HepG2 (cell line): Measurements from ENCODE around the gene C1QTNF1. TPM values are rescaled to one million over a fixed set of nuclear protein-coding genes. Genes with fewer than 3 reads are reported as not detected.

Source experiments
- DMAP1 ChIP-seq: IDR thresholded peaks from 2 replicates; pipeline ENCODE4 v1.6.1; 2016
- NR2C2 ChIP-seq: sonication (generic); formaldehyde crosslinking; IDR thresholded peaks from 2 replicates; pipeline ENCODE4 v1.4.0; 2020; ENCODE audit warnings: missing genetic modification reagents, mild to moderate bottlenecking, moderate library complexity, borderline replicate concordance
- POGK ChIP-seq: sonication (generic); formaldehyde crosslinking; conservative IDR thresholded peaks from 2 replicates; pipeline ENCODE4 v1.8.0; 2022; ENCODE audit warnings: mild to moderate bottlenecking, moderate library complexity, missing genetic modification reagents
- RNF2 ChIP-seq: fragments of 450-650 bp; conservative IDR thresholded peaks from 2 replicates; pipeline ENCODE4 v1.6.1; 2016; ENCODE audit warnings: low read depth
- YEATS4 ChIP-seq: sonication (generic); formaldehyde crosslinking; IDR thresholded peaks from 2 replicates; pipeline ENCODE4 v1.4.0; 2020; ENCODE audit warnings: missing genetic modification reagents, borderline replicate concordance
- ZNF138 ChIP-seq: sonication (generic); formaldehyde crosslinking; IDR thresholded peaks from 2 replicates; pipeline ENCODE4 v1.5.0; 2020; ENCODE audit warnings: mild to moderate bottlenecking, low read depth, missing genetic modification reagents
- ZNF431 ChIP-seq: sonication (generic); formaldehyde crosslinking; IDR thresholded peaks from 2 replicates; pipeline ENCODE4 v1.9.0; 2022; ENCODE audit warnings: missing genetic modification reagents, low read depth, mild to moderate bottlenecking, borderline replicate concordance
- polyA plus RNA-seq, 8 experiments: library from polyadenylated mRNA; depleted of rRNA in 3 of 8; stranded (reverse) in 7 of 8; unstranded in 1 of 8; fragments of >200 nt; fragmentation: Illumina TruSeq in 4 of 8; extraction: Trizol in 4 of 8; gene quantifications; 2 replicates each; pipeline versions ENCODE4 v1.2.1 to v1.2.3, GENCODE V29; 2011 to 2016; ENCODE audit warnings: low read depth in 4 of 8, missing spikeins in 1 of 8, mixed read lengths in 1 of 8; ENCODE audit not compliant: insufficient read depth in 1 of 8
- total RNA-seq, 5 experiments: library from RNA; depleted of rRNA; stranded (reverse); fragments of >200 nt; fragmentation: Illumina TruSeq; extraction: Trizol; gene quantifications; 2 replicates each; pipeline ENCODE4 v1.2.3, GENCODE V29; 2016; ENCODE audit warnings: low read depth in 1 of 5
- TF ChIP-seq, protein P1 (sequence below): sonication (generic); formaldehyde crosslinking; IDR thresholded peaks from 2 replicates; pipeline ENCODE4 v1.8.1; 2022; ENCODE audit warnings: low read depth, mild to moderate bottlenecking, missing genetic modification reagents
- TF ChIP-seq, protein P2 (sequence below): sonication (generic); formaldehyde crosslinking; IDR thresholded peaks from 2 replicates; pipeline ENCODE4 v1.8.0; 2022; ENCODE audit warnings: missing genetic modification reagents, mild to moderate bottlenecking, borderline replicate concordance
- TF ChIP-seq, protein P3 (sequence below): sonication (generic); formaldehyde crosslinking; IDR thresholded peaks from 2 replicates; pipeline ENCODE4 v1.4.0; 2020; ENCODE audit warnings: mild to moderate bottlenecking, missing genetic modification reagents
- TF ChIP-seq, protein P4 (sequence below): sonication (generic); formaldehyde crosslinking; IDR thresholded peaks from 2 replicates; pipeline ENCODE4 v1.4.0; 2020; ENCODE audit warnings: missing genetic modification reagents

The C1QTNF1 gene
- total and polyA plus RNA-seq, 2 of the 13 experiments (the other 11 are each of a cell fraction or from before 2014, with no cell fraction given): 0.18 to 0.86 TPM

GRCh38 chr17:79074649-79075445 is 50.9 kb downstream of the C1QTNF1 start, which contains the start of gene ENGASE (continued):
- TF ChIP-seq ZNF138 (CRISPR knock-in tag): 0 out of 2 replicates have a peak, but pooled peaks have one; percentile 78
- peak; percentile 59; the same call in 1 of the 2 replicates for TF ChIP-seq POGK (CRISPR knock-in tag)
- TF ChIP-seq, protein P1, sequence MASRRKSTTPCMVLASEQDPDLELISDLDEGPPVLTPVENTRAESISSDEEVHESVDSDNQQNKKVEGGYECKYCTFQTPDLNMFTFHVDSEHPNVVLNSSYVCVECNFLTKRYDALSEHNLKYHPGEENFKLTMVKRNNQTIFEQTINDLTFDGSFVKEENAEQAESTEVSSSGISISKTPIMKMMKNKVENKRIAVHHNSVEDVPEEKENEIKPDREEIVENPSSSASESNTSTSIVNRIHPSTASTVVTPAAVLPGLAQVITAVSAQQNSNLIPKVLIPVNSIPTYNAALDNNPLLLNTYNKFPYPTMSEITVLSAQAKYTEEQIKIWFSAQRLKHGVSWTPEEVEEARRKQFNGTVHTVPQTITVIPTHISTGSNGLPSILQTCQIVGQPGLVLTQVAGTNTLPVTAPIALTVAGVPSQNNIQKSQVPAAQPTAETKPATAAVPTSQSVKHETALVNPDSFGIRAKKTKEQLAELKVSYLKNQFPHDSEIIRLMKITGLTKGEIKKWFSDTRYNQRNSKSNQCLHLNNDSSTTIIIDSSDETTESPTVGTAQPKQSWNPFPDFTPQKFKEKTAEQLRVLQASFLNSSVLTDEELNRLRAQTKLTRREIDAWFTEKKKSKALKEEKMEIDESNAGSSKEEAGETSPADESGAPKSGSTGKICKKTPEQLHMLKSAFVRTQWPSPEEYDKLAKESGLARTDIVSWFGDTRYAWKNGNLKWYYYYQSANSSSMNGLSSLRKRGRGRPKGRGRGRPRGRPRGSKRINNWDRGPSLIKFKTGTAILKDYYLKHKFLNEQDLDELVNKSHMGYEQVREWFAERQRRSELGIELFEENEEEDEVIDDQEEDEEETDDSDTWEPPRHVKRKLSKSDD (CRISPR knock-in tag): peak; percentile 70; the same call in 1 of the 2 replicates
- TF ChIP-seq, protein P2, sequence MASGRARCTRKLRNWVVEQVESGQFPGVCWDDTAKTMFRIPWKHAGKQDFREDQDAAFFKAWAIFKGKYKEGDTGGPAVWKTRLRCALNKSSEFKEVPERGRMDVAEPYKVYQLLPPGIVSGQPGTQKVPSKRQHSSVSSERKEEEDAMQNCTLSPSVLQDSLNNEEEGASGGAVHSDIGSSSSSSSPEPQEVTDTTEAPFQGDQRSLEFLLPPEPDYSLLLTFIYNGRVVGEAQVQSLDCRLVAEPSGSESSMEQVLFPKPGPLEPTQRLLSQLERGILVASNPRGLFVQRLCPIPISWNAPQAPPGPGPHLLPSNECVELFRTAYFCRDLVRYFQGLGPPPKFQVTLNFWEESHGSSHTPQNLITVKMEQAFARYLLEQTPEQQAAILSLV: peak; percentile 74
- peak; percentile 73 for TF ChIP-seq YEATS4
- peak; percentile 34; the same call in 1 of the 2 replicates for TF ChIP-seq DMAP1
- TF ChIP-seq, protein P3, sequence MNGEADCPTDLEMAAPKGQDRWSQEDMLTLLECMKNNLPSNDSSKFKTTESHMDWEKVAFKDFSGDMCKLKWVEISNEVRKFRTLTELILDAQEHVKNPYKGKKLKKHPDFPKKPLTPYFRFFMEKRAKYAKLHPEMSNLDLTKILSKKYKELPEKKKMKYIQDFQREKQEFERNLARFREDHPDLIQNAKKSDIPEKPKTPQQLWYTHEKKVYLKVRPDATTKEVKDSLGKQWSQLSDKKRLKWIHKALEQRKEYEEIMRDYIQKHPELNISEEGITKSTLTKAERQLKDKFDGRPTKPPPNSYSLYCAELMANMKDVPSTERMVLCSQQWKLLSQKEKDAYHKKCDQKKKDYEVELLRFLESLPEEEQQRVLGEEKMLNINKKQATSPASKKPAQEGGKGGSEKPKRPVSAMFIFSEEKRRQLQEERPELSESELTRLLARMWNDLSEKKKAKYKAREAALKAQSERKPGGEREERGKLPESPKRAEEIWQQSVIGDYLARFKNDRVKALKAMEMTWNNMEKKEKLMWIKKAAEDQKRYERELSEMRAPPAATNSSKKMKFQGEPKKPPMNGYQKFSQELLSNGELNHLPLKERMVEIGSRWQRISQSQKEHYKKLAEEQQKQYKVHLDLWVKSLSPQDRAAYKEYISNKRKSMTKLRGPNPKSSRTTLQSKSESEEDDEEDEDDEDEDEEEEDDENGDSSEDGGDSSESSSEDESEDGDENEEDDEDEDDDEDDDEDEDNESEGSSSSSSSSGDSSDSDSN (CRISPR knock-in tag): peak; percentile 51; the same call in 1 of the 2 replicates
- TF ChIP-seq NR2C2 (CRISPR knock-in tag): peak; percentile 66
- TF ChIP-seq RNF2: peak; percentile 85
- TF ChIP-seq, protein P4, sequence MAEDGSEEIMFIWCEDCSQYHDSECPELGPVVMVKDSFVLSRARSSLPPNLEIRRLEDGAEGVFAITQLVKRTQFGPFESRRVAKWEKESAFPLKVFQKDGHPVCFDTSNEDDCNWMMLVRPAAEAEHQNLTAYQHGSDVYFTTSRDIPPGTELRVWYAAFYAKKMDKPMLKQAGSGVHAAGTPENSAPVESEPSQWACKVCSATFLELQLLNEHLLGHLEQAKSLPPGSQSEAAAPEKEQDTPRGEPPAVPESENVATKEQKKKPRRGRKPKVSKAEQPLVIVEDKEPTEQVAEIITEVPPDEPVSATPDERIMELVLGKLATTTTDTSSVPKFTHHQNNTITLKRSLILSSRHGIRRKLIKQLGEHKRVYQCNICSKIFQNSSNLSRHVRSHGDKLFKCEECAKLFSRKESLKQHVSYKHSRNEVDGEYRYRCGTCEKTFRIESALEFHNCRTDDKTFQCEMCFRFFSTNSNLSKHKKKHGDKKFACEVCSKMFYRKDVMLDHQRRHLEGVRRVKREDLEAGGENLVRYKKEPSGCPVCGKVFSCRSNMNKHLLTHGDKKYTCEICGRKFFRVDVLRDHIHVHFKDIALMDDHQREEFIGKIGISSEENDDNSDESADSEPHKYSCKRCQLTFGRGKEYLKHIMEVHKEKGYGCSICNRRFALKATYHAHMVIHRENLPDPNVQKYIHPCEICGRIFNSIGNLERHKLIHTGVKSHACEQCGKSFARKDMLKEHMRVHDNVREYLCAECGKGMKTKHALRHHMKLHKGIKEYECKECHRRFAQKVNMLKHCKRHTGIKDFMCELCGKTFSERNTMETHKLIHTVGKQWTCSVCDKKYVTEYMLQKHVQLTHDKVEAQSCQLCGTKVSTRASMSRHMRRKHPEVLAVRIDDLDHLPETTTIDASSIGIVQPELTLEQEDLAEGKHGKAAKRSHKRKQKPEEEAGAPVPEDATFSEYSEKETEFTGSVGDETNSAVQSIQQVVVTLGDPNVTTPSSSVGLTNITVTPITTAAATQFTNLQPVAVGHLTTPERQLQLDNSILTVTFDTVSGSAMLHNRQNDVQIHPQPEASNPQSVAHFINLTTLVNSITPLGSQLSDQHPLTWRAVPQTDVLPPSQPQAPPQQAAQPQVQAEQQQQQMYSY (CRISPR knock-in tag): peak; percentile 80; the same call in 1 of the 2 replicates
- TF ChIP-seq ZNF431 (CRISPR knock-in tag): 0 out of 2 replicates have a peak, but pooled peaks have one; percentile 71
